ENCODE results near the gene DDX56. TPM values are rescaled to one million over a fixed set of nuclear protein-coding genes. Genes with fewer than 3 reads are reported as not detected.

DDX56 gene
- total RNA-seq, 2 experiments from 2014 or later, result 97.4 to 102 TPM

- no peak for DNase-seq
Measured at GRCh38 chr7:44548893-44549292, 24.8 kb downstream of the DDX56 start.

GRCh38 chr7:44547536-44548231, 26.0 kb downstream of the DDX56 start:
- CTCF ChIA-PET, result interaction anchor here (0.6 to 2.2 kb wide), 3 partner anchors 13 to 448 kb away, joined by 3 to 12 read pairs (median 3); no protein-coding TSS in a partner anchor

More at GRCh38 chr7:44548893-44549292, 24.8 kb downstream of the DDX56 start:
- H3K27ac Mint-ChIP-seq, result no peak overlapping the region
- no peak for ATAC-seq
- no peaks in the 10 kb centered on the region for H3K9me3 Mint-ChIP-seq (ENCODE audit: low read depth)
- H3K4me3 Mint-ChIP-seq, result no peak overlapping the region
- peaks cover 36% of the 10 kb centered on the region for H3K27me3 Mint-ChIP-seq
- CTCF ChIA-PET, result interaction anchor here (1.3 to 2.2 kb wide), 2 partner anchors 14 to 17 kb away, joined by 3 to 12 read pairs; no protein-coding TSS in a partner anchor
- peaks cover 5% of the 10 kb centered on the region for H3K4me1 Mint-ChIP-seq
- no peaks in the 10 kb centered on the region for H3K36me3 Mint-ChIP-seq

GRCh38 chr7:44541876-44542610, 31.7 kb downstream of the DDX56 start:
- H3K4me1 Mint-ChIP-seq, result no peaks in the 10 kb centered on the region
- no peaks in the 10 kb centered on the region for H3K36me3 Mint-ChIP-seq
- DNase-seq (no peak), ATAC-seq (no peak)
- no peak overlapping the region for H3K4me3 Mint-ChIP-seq
- CTCF ChIA-PET, result interaction anchor here (0.7 kb wide), 1 partner anchor 7 kb away, joined by 3 read pairs; no protein-coding TSS in a partner anchor
- no peaks in the 10 kb centered on the region for H3K9me3 Mint-ChIP-seq (ENCODE audit: low read depth)
- H3K27me3 Mint-ChIP-seq, result peaks cover 6% of the 10 kb centered on the region
- no peak overlapping the region for H3K27ac Mint-ChIP-seq

More at GRCh38 chr7:44547536-44548231, 26.0 kb downstream of the DDX56 start:
- DNase-seq (no peak), ATAC-seq (no peak)
- Mint-ChIP-seq H3K9me3 (ENCODE audit: low read depth) (no peaks in the 10 kb centered on the region), H3K4me3 (no peak overlapping the region), H3K36me3 (no peaks in the 10 kb centered on the region), H3K4me1 (peaks cover 5% of the 10 kb centered on the region), H3K27me3 (peaks cover 29% of the 10 kb centered on the region), H3K27ac (no peak overlapping the region)

GRCh38 chr7:44541028-44541869, 32.5 kb downstream of the DDX56 start, which contains the start of gene NPC1L1:
Gene NPC1L1 (minus strand): TSS chr7:44541330. CDS start chr7:44541259, 71 bp downstream.
- Mint-ChIP-seq H3K9me3 (ENCODE audit: low read depth) (no peaks in the 10 kb centered on the region), H3K4me1 (no peaks in the 10 kb centered on the region), H3K4me3 (no peak within 1 kb of the TSS), H3K27me3 (no peaks in the 10 kb centered on the region), H3K36me3 (no peaks in the 10 kb centered on the region), H3K27ac (no peak within 1 kb of the TSS)
- DNase-seq (no peak), ATAC-seq (no peak)
- CTCF ChIA-PET, result no interaction called here

DNA sequence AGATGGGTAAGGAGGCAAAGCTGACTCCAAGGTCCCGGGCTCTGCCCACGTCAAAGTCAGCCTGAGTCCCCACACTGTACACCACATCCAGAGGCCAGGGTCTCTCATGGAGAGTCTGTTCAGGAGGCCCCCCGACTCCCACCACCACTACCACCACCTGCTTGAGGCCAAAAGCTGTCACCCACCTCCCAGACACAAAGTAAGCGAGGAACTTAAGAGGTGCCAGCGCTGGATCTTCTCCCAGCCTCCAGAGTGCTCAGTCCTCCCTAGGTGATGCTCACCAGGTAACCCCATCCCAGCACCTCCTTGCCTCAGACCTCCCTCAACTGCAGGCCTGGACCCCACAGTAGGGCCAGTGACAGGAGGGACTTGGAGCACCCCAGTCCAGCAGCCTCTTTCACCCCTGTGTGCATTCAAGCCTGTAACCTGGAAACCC, 33.1 kb downstream of the DDX56 start:
- CTCF ChIA-PET, result no interaction called here
- Mint-ChIP-seq H3K9me3 (ENCODE audit: low read depth) (no peaks in the 10 kb centered on the region), H3K36me3 (no peaks in the 10 kb centered on the region), H3K27me3 (no peaks in the 10 kb centered on the region), H3K27ac (no peak overlapping the region), H3K4me3 (no peak overlapping the region), H3K4me1 (no peaks in the 10 kb centered on the region)
- ATAC-seq (no peak), DNase-seq (no peak)

GRCh38 chr7:44539669-44540506, 33.8 kb downstream of the DDX56 start:
- Mint-ChIP-seq H3K4me3 (no peak overlapping the region), H3K36me3 (no peaks in the 10 kb centered on the region), H3K27me3 (no peaks in the 10 kb centered on the region), H3K4me1 (no peaks in the 10 kb centered on the region), H3K9me3 (ENCODE audit: low read depth) (no peaks in the 10 kb centered on the region), H3K27ac (no peak overlapping the region)
- DNase-seq, result no peak
- CTCF ChIA-PET, result no interaction called here
- ATAC-seq, result no peak

GRCh38 chr7:44538798-44539668, 34.7 kb downstream of the DDX56 start:
- no peaks in the 10 kb centered on the region for H3K27me3 Mint-ChIP-seq
- CTCF ChIA-PET, result no interaction called here
- no peak for ATAC-seq

DNA sequence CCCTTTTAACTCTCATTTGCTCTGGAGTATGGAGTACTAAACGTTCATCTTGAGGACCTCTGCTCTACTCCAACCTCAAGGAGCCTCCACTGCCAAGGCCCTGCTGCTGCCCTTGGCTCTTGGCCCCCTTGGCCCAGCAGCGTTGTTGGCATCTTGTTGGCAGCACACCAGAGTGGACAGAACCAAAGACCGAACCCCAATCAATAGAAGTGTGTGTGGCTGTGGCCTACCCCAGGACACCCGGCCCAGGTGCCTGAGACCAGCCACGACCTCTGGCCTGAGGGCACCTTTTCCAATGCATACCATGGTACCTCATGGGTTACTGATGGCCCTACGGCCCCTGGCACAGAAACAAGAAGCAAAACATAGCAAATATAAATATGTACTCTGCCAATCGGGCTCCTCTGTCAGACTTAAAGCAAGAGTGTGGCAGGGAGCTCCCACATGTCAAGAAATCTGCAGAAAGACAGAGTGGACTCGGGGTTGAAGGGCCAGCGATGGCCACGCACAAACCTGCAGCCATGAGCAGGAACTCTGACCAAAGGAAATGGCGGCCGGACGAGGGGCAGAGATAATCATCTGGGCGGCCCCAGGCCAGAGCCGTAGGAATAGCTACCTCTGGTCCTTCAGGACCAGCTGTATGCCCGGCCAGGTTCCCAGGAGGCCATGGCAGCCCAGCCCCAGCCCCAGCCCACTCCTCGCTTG, 35.5 kb downstream of the DDX56 start:
- Mint-ChIP-seq H3K9me3 (ENCODE audit: low read depth) (no peaks in the 10 kb centered on the region), H3K27me3 (no peaks in the 10 kb centered on the region), H3K27ac (no peak overlapping the region), H3K4me3 (no peak overlapping the region), H3K36me3 (no peaks in the 10 kb centered on the region), H3K4me1 (no peaks in the 10 kb centered on the region)
- DNase-seq (no peak), ATAC-seq (no peak)
- CTCF ChIA-PET, result interaction anchor here (1.1 to 1.2 kb wide), 2 partner anchors 27 to 297 kb away, joined by 3 to 4 read pairs; no protein-coding TSS in a partner anchor

More at GRCh38 chr7:44538798-44539668, 34.7 kb downstream of the DDX56 start:
- Mint-ChIP-seq H3K4me1 (no peaks in the 10 kb centered on the region), H3K27ac (no peak overlapping the region), H3K9me3 (ENCODE audit: low read depth) (no peaks in the 10 kb centered on the region), H3K36me3 (no peaks in the 10 kb centered on the region), H3K4me3 (no peak overlapping the region)
- no peak for DNase-seq

DNA sequence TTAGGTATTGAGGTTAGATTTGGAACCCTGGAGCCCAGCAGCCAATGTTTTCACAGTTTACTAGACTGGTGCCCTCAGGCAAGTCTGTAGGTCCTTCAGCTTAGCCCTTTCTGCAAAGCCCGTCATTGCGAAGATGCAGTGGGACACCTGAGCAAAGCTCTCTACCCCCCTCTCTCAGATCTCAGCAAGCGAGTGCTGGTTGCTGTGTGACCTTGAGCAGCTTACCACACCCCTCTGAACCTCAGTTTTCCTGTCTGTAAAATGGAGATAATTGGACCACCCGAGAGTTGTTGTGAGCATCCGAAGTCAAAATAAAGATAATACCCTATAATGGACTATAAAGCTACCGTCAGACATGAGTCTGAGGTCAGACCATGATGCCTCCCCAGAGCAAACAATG, 36.3 kb downstream of the DDX56 start:
- H3K27me3 Mint-ChIP-seq, result no peaks in the 10 kb centered on the region
- H3K9me3 Mint-ChIP-seq (ENCODE audit: low read depth), result no peaks in the 10 kb centered on the region
- no peak overlapping the region for H3K4me3 Mint-ChIP-seq
- DNase-seq (no peak), ATAC-seq (no peak)
- no peak overlapping the region for H3K27ac Mint-ChIP-seq
- no peaks in the 10 kb centered on the region for H3K4me1 Mint-ChIP-seq
- CTCF ChIA-PET, result interaction anchor here (1.1 to 1.2 kb wide), 2 partner anchors 28 to 296 kb away, joined by 3 to 4 read pairs; no protein-coding TSS in a partner anchor
- H3K36me3 Mint-ChIP-seq, result no peaks in the 10 kb centered on the region

DNA sequence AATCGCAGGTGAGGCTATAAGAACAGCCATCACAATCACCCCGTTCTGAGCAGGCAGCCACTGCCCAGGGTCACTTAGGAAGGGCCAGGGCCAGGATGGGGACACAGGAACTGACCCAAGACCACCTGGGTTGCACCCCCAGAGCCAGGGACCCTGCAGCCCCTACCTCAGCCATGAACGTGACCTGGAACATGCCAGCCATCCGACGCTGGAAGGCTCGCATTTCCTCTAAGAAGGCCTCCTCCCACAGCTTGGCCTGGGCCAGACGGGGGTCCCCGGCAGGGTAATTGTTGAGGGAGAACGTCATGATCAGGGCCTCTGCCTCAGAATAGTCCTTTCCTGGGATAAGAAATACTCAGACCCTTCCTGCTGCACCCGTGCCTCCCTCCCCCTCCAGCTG, 37.6 kb downstream of the DDX56 start:
- Mint-ChIP-seq H3K36me3 (no peaks in the 10 kb centered on the region), H3K4me1 (no peaks in the 10 kb centered on the region), H3K27me3 (no peaks in the 10 kb centered on the region), H3K9me3 (ENCODE audit: low read depth) (no peaks in the 10 kb centered on the region), H3K4me3 (no peak overlapping the region), H3K27ac (no peak overlapping the region)
- ATAC-seq (no peak), DNase-seq (no peak)
- CTCF ChIA-PET, result interaction anchor here (1.1 to 2.6 kb wide), 3 partner anchors 9 to 30 kb away, joined by 4 to 15 read pairs (median 12); no protein-coding TSS in a partner anchor

DNA sequence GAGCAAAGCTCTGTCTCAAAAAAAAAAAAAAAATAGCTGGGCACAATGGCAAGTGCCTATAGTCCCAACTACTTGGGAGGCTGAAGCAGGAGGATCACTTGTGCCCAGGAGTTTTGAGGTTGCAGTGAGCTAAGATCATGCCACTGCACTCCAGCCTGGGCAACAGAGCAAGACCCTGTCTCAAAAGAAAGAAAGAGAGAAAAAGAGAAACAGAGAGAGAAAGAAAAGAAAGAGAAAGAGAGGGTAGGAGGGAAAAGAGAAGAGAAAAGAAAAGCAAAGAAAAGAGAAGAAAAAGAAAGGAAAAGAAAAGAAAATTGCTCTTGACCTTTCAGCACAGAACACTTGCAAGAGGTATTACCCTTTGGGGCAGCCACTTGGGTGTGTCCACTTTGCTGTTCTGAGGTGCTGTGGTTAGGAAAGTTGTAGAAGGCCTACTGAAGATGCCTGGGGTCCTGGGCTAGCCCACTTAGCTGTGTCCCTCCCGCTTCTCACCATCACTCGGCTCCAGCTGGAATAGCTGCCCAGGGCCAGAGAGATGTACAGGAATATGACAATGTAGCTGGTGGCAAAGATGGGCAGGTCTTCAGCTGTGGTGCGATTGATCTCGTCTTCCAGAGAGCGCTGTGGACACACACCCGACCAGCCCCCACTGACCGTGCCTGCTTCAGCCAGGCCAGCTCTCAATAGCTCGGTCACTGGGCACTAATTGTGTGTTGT, 38.2 kb downstream of the DDX56 start:
- ATAC-seq, result no peak
- Mint-ChIP-seq H3K36me3 (no peaks in the 10 kb centered on the region), H3K9me3 (ENCODE audit: low read depth) (no peaks in the 10 kb centered on the region), H3K27me3 (no peaks in the 10 kb centered on the region), H3K4me3 (no peak overlapping the region), H3K4me1 (no peaks in the 10 kb centered on the region), H3K27ac (no peak overlapping the region)
- CTCF ChIA-PET, result interaction anchor here (0.7 to 2.6 kb wide), 11 partner anchors 8 to 492 kb away, joined by 3 to 15 read pairs (median 4); partner anchors contain the start of genes DDX56 and NUDCD3
- no peak for DNase-seq
